ENCODE data around the gene TMUB1. TPM values are rescaled to one million over a fixed set of nuclear protein-coding genes. Genes with fewer than 3 reads are reported as not detected.

TMUB1 gene
- total RNA-seq, 1 experiment from 2014 or later, result 68.1 TPM

GRCh38 chr7:151125470-151125845 lies 42.2 kb upstream of the TMUB1 start:
- ChIA-PET CTCF (interaction anchor here (0.5 kb wide), 1 partner anchor 44 kb away, joined by 3 read pairs; no protein-coding TSS in a partner anchor), POLR2A (no interaction called here)
- Mint-ChIP-seq H3K27me3 (ENCODE audit: insufficient read depth, unreplicated experiment) (no peaks in the 10 kb centered on the region), H3K27ac (ENCODE audit: unreplicated experiment) (no peak overlapping the region), H3K4me1 (ENCODE audit: low read depth, unreplicated experiment) (no peaks in the 10 kb centered on the region), H3K9me3 (ENCODE audit: unreplicated experiment) (no peaks in the 10 kb centered on the region), H3K36me3 (ENCODE audit: insufficient read depth, unreplicated experiment) (peaks cover 51% of the 10 kb centered on the region), H3K4me3 (ENCODE audit: unreplicated experiment) (no peak overlapping the region)
- Histone ChIP-seq H3K9me3 (no peaks in the 10 kb centered on the region), H3K27me3 (replicated peaks; ENCODE audit: control insufficient read depth, insufficient read depth, low read length) (no peaks in the 10 kb centered on the region), H3K4me3 (ENCODE audit: low read depth, low read length) (no peak overlapping the region), H3K36me3 (ENCODE audit: control insufficient read depth, insufficient read depth, low read length) (peaks cover 6% of the 10 kb centered on the region), H3K4me1 (no peaks in the 10 kb centered on the region)
- no peak for DNase-seq
- BruUV-seq (replicated peaks), result no TSS peak
- TF ChIP-seq CTCF (IDR thresholded peaks at IDR 0.05; ENCODE audit: insufficient read depth in 1 of 2, low read depth in 1 of 2, low read length in 1 of 2, severe bottlenecking in 1 of 2, unreplicated experiment in 1 of 2), result no peak
- intact Hi-C loops (cut with micrococcal nuclease; ENCODE audit: unreplicated experiment), result no loop called here

- no peaks in the 10 kb centered on the region for H3K27me3 Mint-ChIP-seq (ENCODE audit: insufficient read depth, unreplicated experiment)
Observed at GRCh38 chr7:151124899-151125399, 41.7 kb upstream of the TMUB1 start.

GRCh38 chr7:151124481-151124880 lies 41.2 kb upstream of the TMUB1 start:
- Histone ChIP-seq H3K36me3 (ENCODE audit: control insufficient read depth, insufficient read depth, low read length) (peaks cover 6% of the 10 kb centered on the region), H3K27me3 (replicated peaks; ENCODE audit: control insufficient read depth, insufficient read depth, low read length) (no peaks in the 10 kb centered on the region), H3K9me3 (no peaks in the 10 kb centered on the region), H3K4me3 (ENCODE audit: low read depth, low read length) (no peak overlapping the region), H3K4me1 (no peaks in the 10 kb centered on the region)
- Mint-ChIP-seq H3K4me1 (ENCODE audit: low read depth, unreplicated experiment) (no peaks in the 10 kb centered on the region), H3K36me3 (ENCODE audit: insufficient read depth, unreplicated experiment) (peaks cover 45% of the 10 kb centered on the region), H3K9me3 (ENCODE audit: unreplicated experiment) (no peaks in the 10 kb centered on the region), H3K27me3 (ENCODE audit: insufficient read depth, unreplicated experiment) (no peaks in the 10 kb centered on the region), H3K4me3 (ENCODE audit: unreplicated experiment) (no peak overlapping the region), H3K27ac (ENCODE audit: unreplicated experiment) (no peak overlapping the region)
- no TSS peak for BruUV-seq (replicated peaks)
- DNase-seq, result no peak
- intact Hi-C loops (cut with micrococcal nuclease; ENCODE audit: unreplicated experiment), result loop anchor here (1.0 kb wide), 3 partner anchors 44 to 179 kb away; no protein-coding TSS in a partner anchor
- ChIA-PET POLR2A (no interaction called here), CTCF (interaction anchor here (0.5 to 1.5 kb wide), 27 partner anchors 10 to 367 kb away, joined by 3 to 14 read pairs (median 4); partner anchors contain the start of genes ABCB8, ABCF2, AGAP3 and CDK5)
- no peak for TF ChIP-seq CTCF (IDR thresholded peaks at IDR 0.05; ENCODE audit: insufficient read depth in 1 of 2, low read depth in 1 of 2, low read length in 1 of 2, severe bottlenecking in 1 of 2, unreplicated experiment in 1 of 2)

More at GRCh38 chr7:151124899-151125399, 41.7 kb upstream of the TMUB1 start:
- Histone ChIP-seq H3K4me1 (no peaks in the 10 kb centered on the region), H3K27me3 (replicated peaks; ENCODE audit: control insufficient read depth, insufficient read depth, low read length) (no peaks in the 10 kb centered on the region), H3K9me3 (no peaks in the 10 kb centered on the region), H3K4me3 (ENCODE audit: low read depth, low read length) (no peak overlapping the region), H3K36me3 (ENCODE audit: control insufficient read depth, insufficient read depth, low read length) (peaks cover 6% of the 10 kb centered on the region)
- Mint-ChIP-seq H3K9me3 (ENCODE audit: unreplicated experiment) (no peaks in the 10 kb centered on the region), H3K4me3 (ENCODE audit: unreplicated experiment) (no peak overlapping the region), H3K4me1 (ENCODE audit: low read depth, unreplicated experiment) (no peaks in the 10 kb centered on the region), H3K27ac (ENCODE audit: unreplicated experiment) (no peak overlapping the region), H3K36me3 (ENCODE audit: insufficient read depth, unreplicated experiment) (peaks cover 48% of the 10 kb centered on the region)
- no TSS peak for BruUV-seq (replicated peaks)
- DNase-seq, result no peak
- POLR2A ChIA-PET, result no interaction called here
- CTCF ChIA-PET, result interaction anchor here (1.4 kb wide), 2 partner anchors 23 to 97 kb away, joined by 5 to 14 read pairs; partner anchors contain the start of gene ABCB8
- intact Hi-C loops (cut with micrococcal nuclease; ENCODE audit: unreplicated experiment), result loop anchor here (1.0 kb wide), 3 partner anchors 43 to 178 kb away; no protein-coding TSS in a partner anchor
- TF ChIP-seq CTCF (IDR thresholded peaks at IDR 0.05; ENCODE audit: insufficient read depth in 1 of 2, low read depth in 1 of 2, low read length in 1 of 2, severe bottlenecking in 1 of 2, unreplicated experiment in 1 of 2), result no peak
